H1 (cell line): ENCODE data around the gene LMX1B. TPM values are rescaled to one million over a fixed set of nuclear protein-coding genes. Genes with fewer than 3 reads are reported as not detected.

Source experiments
- CHD2 ChIP-seq: IDR thresholded peaks from 2 replicates; pipeline ENCODE4 v1.6.1; 2012; ENCODE audit warnings: low read length, improper control_type of control experiment
- CTBP2 ChIP-seq: IDR thresholded peaks from 2 replicates; pipeline ENCODE4 v1.7.0; 2011; ENCODE audit warnings: borderline replicate concordance, mild to moderate bottlenecking, moderate library complexity, mixed read lengths, low read length; ENCODE audit not compliant: insufficient read depth, insufficient read length
- CTCF ChIP-seq, 3 experiments: IDR thresholded peaks; 1 replicate in 2 of 3; 2 replicates in 1 of 3; pipeline versions ENCODE4 v1.5.1 to v1.6.1; 2011; ENCODE audit warnings: low read length in 3 of 3, mild to moderate bottlenecking in 3 of 3, inconsistent platforms in 2 of 3, low read depth in 1 of 3, moderate library complexity in 1 of 3; ENCODE audit not compliant: insufficient read depth in 1 of 3; ENCODE audit errors: control extremely low read depth in 1 of 3
- HDAC6 ChIP-seq: IDR thresholded peaks from one replicate; pipeline ENCODE4 v1.7.1; 2012; ENCODE audit warnings: low read depth, mild to moderate bottlenecking, inconsistent platforms, low read length, moderate library complexity
- JUND ChIP-seq: IDR thresholded peaks from 2 replicates; pipeline ENCODE4 v1.6.1; 2011; ENCODE audit warnings: mild to moderate bottlenecking, improper control_type of control experiment, low read length
- SIX5 ChIP-seq: IDR thresholded peaks from 2 replicates; pipeline ENCODE4 v1.6.1; 2011; ENCODE audit warnings: mild to moderate bottlenecking, low read depth, low read length
- SRF ChIP-seq: IDR thresholded peaks from 2 replicates; pipeline ENCODE4 v1.6.1; 2011; ENCODE audit warnings: mild to moderate bottlenecking, low read depth, low read length, moderate library complexity
- SUZ12 ChIP-seq: fragments of 200-600 bp; sonication (generic); IDR thresholded peaks from 2 replicates; pipeline ENCODE4 v1.6.1; 2012; ENCODE audit warnings: mild to moderate bottlenecking, inconsistent platforms, low read length, moderate library complexity, mixed read lengths
- TCF12 ChIP-seq: IDR thresholded peaks from 2 replicates; pipeline ENCODE4 v1.6.1; 2011; ENCODE audit warnings: low read depth, mild to moderate bottlenecking, low read length
- polyA plus RNA-seq, 7 experiments: library from polyadenylated mRNA; depleted of rRNA in 3 of 7; stranded (reverse) in 5 of 7; unstranded in 2 of 7; fragments of >200 nt in 5 of 7; fragments of 200-250 nt in 2 of 7; gene quantifications; 1 replicate in 5 of 7; 2 replicates in 1 of 7; 4 replicates in 1 of 7; pipeline versions ENCODE4 v1.2.1 to v1.2.3, GENCODE V29; 2011 to 2013; ENCODE audit warnings: missing spikeins in 2 of 7, mixed read lengths in 2 of 7
- total RNA-seq: library from RNA; stranded (reverse); fragmentation: NEBNext Ultra II Directional; extraction: Animal tissue kit (Norgen Biotek cat#: 25700); gene quantifications from 2 replicates; pipeline ENCODE4 v1.2.1, GENCODE V29; 2021

The LMX1B gene
- total and polyA plus RNA-seq, 2 of the 8 experiments (the other 6 are each of a cell fraction or from before 2014, with no cell fraction given): 0.09 to 0.37 TPM

- TF ChIP-seq CTBP2 (no peak), JUND (no peak), SUZ12 (no peak), SRF (no peak), CHD2 (no peak), CTCF (IDR thresholded peaks at IDR 0.05; ENCODE audit: control extremely low read depth in 1 of 3, insufficient read depth in 1 of 3, low read depth in 1 of 3, low read length in 3 of 3) (no peak), HDAC6 (no peak), SIX5 (no peak), TCF12 (no peak)
These were observed 25.1 kb upstream of the LMX1B start (continued) for GRCh38 chr9:126588491-126589168.
